Measurements from ENCODE around the gene PPOX. TPM values are rescaled to one million over a fixed set of nuclear protein-coding genes. Genes with fewer than 3 reads are reported as not detected.

The PPOX gene
- total RNA-seq, 1 donor from 2014 or later = 28.3 TPM

DNA sequence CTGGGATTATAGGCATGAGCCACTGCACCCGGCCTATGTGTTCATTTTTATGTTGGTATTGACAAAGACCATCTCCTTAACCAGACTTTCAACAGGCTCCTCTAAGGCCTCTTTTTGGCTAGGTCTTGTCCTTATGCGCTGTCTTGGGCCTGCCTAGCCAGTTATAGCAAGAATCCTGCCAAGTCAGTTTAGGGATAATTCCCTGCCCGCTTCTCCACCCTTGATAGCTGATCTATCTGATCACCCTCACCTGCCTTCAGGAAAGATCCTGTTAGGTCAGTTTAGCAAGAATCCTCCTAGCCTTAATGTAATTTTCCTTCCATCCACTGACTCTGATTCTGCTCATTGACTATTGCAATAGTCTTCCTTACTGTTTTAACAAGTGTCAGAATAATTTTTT, 13.5 kb downstream of the PPOX start:
- no peaks in the 10 kb centered on the region for H3K27me3 ChIP-seq (ENCODE audit: control insufficient read depth, insufficient read depth, low read length)
- H3K4me3 ChIP-seq (ENCODE audit: low read depth, low read length) = no peak overlapping the region
- H3K36me3 ChIP-seq (ENCODE audit: control insufficient read depth, insufficient read depth, low read length) = no peaks in the 10 kb centered on the region
- TF ChIP-seq, protein P1, sequence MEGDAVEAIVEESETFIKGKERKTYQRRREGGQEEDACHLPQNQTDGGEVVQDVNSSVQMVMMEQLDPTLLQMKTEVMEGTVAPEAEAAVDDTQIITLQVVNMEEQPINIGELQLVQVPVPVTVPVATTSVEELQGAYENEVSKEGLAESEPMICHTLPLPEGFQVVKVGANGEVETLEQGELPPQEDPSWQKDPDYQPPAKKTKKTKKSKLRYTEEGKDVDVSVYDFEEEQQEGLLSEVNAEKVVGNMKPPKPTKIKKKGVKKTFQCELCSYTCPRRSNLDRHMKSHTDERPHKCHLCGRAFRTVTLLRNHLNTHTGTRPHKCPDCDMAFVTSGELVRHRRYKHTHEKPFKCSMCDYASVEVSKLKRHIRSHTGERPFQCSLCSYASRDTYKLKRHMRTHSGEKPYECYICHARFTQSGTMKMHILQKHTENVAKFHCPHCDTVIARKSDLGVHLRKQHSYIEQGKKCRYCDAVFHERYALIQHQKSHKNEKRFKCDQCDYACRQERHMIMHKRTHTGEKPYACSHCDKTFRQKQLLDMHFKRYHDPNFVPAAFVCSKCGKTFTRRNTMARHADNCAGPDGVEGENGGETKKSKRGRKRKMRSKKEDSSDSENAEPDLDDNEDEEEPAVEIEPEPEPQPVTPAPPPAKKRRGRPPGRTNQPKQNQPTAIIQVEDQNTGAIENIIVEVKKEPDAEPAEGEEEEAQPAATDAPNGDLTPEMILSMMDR (IDR thresholded peaks at IDR 0.05; ENCODE audit: insufficient read depth, low read length, poor library complexity, severe bottlenecking) = no peak
- no peak for DNase-seq (ENCODE audit: low read depth)

DNA sequence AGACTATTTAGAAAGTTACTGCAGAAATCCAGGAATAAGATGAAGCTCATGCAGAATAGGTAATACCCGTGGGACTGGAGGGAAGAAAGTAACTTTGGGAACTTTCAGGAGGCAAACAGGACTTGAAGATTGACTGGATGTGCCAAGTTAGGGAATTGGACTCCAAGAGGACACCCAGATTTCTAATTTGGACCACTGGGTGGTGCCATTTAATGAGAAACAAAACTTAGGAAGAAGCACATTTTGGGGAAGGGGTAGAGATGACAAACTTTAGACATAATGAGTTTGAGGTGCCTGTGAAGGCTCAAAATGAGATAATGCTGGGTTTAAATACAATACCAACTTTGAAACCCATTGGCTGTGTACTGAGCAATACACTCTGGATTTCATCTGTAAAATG, 14.4 kb downstream of the PPOX start:
- Histone ChIP-seq H3K36me3 (ENCODE audit: control insufficient read depth, insufficient read depth, low read length) (no peaks in the 10 kb centered on the region), H3K4me3 (ENCODE audit: low read depth, low read length) (no peak overlapping the region), H3K27me3 (ENCODE audit: control insufficient read depth, insufficient read depth, low read length) (no peaks in the 10 kb centered on the region)
- TF ChIP-seq, protein P1 (IDR thresholded peaks at IDR 0.05; ENCODE audit: insufficient read depth, low read length, poor library complexity, severe bottlenecking) = no peak
- DNase-seq (ENCODE audit: low read depth) = no peak

DNA sequence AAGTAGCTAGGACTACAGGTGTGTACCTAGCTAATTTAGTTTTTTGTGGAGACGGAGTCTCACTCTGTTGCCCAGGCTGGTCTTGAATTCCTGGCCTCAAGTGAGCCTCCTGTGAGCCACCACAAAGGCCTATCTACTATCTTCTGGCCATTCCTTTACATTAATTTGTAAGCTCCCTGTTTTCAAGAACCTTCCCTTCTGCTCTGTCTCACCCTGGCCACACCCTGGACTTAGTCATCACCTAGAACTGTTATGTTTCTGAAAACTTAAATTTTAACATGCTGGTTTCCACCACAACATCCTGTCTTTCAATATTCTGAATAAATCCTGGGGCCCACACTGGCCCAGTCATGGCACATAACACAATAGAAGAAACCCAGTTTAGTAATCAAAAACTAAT, 16.0 kb downstream of the PPOX start:
- no peaks in the 10 kb centered on the region for H3K27me3 ChIP-seq (ENCODE audit: control insufficient read depth, insufficient read depth, low read length)
- H3K36me3 ChIP-seq (ENCODE audit: control insufficient read depth, insufficient read depth, low read length) = no peaks in the 10 kb centered on the region
- no peak for DNase-seq (ENCODE audit: low read depth)
- TF ChIP-seq, protein P1 (IDR thresholded peaks at IDR 0.05; ENCODE audit: insufficient read depth, low read length, poor library complexity, severe bottlenecking) = no peak
- no peak overlapping the region for H3K4me3 ChIP-seq (ENCODE audit: low read depth, low read length)

DNA sequence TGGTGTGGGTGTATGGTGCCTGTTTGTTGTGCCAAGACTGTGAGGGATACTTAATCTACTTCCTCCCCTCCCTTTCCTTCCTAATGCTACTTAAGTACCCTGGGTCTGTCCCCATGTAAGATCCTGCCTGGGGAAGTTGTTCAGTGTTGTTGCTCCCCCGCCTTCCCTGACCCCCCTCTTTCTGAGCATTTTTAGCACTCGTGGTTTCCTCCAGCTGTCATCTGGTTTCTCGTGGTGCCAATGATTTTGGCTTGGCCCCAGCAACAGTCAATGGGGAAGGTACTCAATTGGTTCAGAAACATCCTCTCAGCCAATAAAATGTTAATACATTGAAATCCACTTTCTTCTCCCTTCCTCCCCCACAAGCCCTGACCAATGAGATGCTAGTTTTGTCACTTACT, 19.1 kb downstream of the PPOX start:
- H3K4me3 ChIP-seq (ENCODE audit: low read depth, low read length) = no peak overlapping the region
- no peak for DNase-seq (ENCODE audit: low read depth)
- H3K36me3 ChIP-seq (ENCODE audit: control insufficient read depth, insufficient read depth, low read length) = no peaks in the 10 kb centered on the region
- H3K27me3 ChIP-seq (ENCODE audit: control insufficient read depth, insufficient read depth, low read length) = no peaks in the 10 kb centered on the region
- TF ChIP-seq, protein P1 (IDR thresholded peaks at IDR 0.05; ENCODE audit: insufficient read depth, low read length, poor library complexity, severe bottlenecking) = no peak

DNA sequence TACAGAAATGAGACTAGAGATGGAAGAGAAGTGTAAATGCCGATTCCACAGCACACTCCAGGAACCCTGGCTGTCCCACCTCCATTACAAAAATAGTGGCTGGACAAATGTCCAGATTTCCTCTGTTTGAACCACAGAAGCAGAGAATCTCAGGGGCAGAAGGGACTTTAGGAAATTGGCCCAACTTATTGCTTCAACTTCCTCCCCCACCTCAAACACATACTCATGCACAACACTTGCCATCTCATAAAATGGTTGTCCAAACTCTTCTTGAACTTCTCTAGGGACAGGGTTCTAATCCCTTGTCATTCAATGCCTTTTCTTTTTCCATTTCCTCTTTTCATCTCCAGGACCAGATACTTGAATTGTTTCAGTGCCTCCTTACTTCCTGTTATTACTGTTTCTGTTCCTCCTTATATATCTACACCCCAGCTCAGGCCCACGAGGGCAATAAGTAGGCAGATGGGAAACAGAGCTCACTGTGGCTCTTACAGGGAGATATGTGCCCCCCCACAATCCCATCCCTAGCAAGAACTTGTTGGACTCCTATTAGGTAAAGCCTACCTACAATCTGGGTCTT, 19.6 kb downstream of the PPOX start:
- TF ChIP-seq, protein P1 (IDR thresholded peaks at IDR 0.05; ENCODE audit: insufficient read depth, low read length, poor library complexity, severe bottlenecking) = no peak
- Histone ChIP-seq H3K36me3 (ENCODE audit: control insufficient read depth, insufficient read depth, low read length) (no peaks in the 10 kb centered on the region), H3K27me3 (ENCODE audit: control insufficient read depth, insufficient read depth, low read length) (no peaks in the 10 kb centered on the region), H3K4me3 (ENCODE audit: low read depth, low read length) (no peak overlapping the region)
- DNase-seq (ENCODE audit: low read depth) = no peak

DNA sequence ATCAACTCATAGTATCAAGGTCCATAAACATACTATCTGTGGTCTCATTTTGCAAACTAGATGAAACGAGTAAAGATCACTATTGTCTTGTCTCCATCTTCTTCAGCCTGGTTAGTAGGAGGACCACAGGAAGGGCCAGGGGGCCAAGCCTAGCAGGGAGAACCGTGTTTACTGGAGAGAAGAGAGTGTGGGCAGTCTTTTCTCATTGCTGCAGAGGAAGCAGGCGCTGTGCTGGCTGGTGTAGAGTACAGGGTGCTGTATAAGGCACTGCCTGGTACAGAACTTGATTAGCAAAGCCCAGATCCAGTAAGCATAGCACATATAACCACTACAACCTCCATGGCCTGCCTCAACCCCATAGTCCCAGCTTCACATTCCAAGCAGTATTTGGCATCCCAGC, 21.1 kb downstream of the PPOX start:
- Histone ChIP-seq H3K4me3 (ENCODE audit: low read depth, low read length) (no peak overlapping the region), H3K36me3 (ENCODE audit: control insufficient read depth, insufficient read depth, low read length) (no peaks in the 10 kb centered on the region), H3K27me3 (ENCODE audit: control insufficient read depth, insufficient read depth, low read length) (peaks cover 2% of the 10 kb centered on the region)
- TF ChIP-seq, protein P1 (IDR thresholded peaks at IDR 0.05; ENCODE audit: insufficient read depth, low read length, poor library complexity, severe bottlenecking) = no peak
- DNase-seq (ENCODE audit: low read depth) = no peak
